CD4-positive, alpha-beta memory T cell (primary cell): ENCODE measurements around the gene NECTIN2. TPM values are rescaled to one million over a fixed set of nuclear protein-coding genes. Genes with fewer than 3 reads are reported as not detected.

Source experiments
- CTCF ChIA-PET: fragments of 350-600 bp; sonication (Branson Sonifier 250); formaldehyde crosslinking; loops from one replicate; lab custom pipeline; 2021; ENCODE audit warnings: inconsistent platforms; ENCODE audit not compliant: partially characterized antibody; lab: Charles Lee
- POLR2A ChIA-PET: fragments of 350-600 bp; sonication (Branson Sonifier 250); formaldehyde crosslinking; loops from one replicate; lab custom pipeline; 2021; ENCODE audit not compliant: partially characterized antibody; lab: Charles Lee
- DNase-seq, 5 donors: peaks; one replicate each; pipeline versions ENCODE4 v3.0.0 to v3.0.0-alpha.2; 2020 to 2022; ENCODE audit warnings: mixed read lengths in 1 of 5
- H3K27ac ChIP-seq: one replicate; pipeline ENCODE4 v1.7.0; 2013; ENCODE audit warnings: low read depth, low read length
- H3K27me3 ChIP-seq: 2 replicates; pipeline ENCODE4 v1.7.0; 2013; ENCODE audit warnings: mild to moderate bottlenecking, low read length, moderate library complexity; ENCODE audit not compliant: insufficient read depth
- H3K36me3 ChIP-seq: 2 replicates; pipeline ENCODE4 v1.7.0; 2013; ENCODE audit warnings: mild to moderate bottlenecking, low read length, moderate library complexity; ENCODE audit not compliant: insufficient read depth
- H3K4me1 ChIP-seq: 2 replicates; pipeline ENCODE4 v1.7.0; 2013; ENCODE audit warnings: mild to moderate bottlenecking, low read length, moderate library complexity; ENCODE audit not compliant: insufficient read depth
- H3K4me3 ChIP-seq, 2 donors: one replicate each; pipeline ENCODE4 v1.7.0; 2013; ENCODE audit warnings: low read length in 2 of 2, mild to moderate bottlenecking in 1 of 2
- H3K9me3 ChIP-seq, 2 donors: one replicate each; pipeline ENCODE4 v1.7.0; 2013; ENCODE audit warnings: low read length in 2 of 2, control low read depth in 1 of 2; ENCODE audit not compliant: control insufficient read depth in 1 of 2
- H3K27ac Mint-ChIP-seq, 7 donors: one replicate each; pipeline ENCODE4 v1.8.0; 2020 to 2021; ENCODE audit warnings: mixed read lengths in 7 of 7, mild to moderate bottlenecking in 6 of 7, inconsistent platforms in 3 of 7, moderate library complexity in 3 of 7
- H3K27me3 Mint-ChIP-seq, 2 donors: one replicate each; pipeline ENCODE4 v1.8.0; 2020 to 2021; ENCODE audit warnings: mixed read lengths in 2 of 2
- H3K36me3 Mint-ChIP-seq, 2 donors: one replicate each; pipeline ENCODE4 v1.8.0; 2020 to 2021; ENCODE audit warnings: mixed read lengths in 2 of 2, inconsistent platforms in 1 of 2, mild to moderate bottlenecking in 1 of 2
- H3K4me1 Mint-ChIP-seq, 4 donors: one replicate each; pipeline ENCODE4 v1.8.0; 2020 to 2021; ENCODE audit warnings: mixed read lengths in 4 of 4, mild to moderate bottlenecking in 1 of 4
- H3K4me3 Mint-ChIP-seq, 8 donors: one replicate each; pipeline ENCODE4 v1.8.0; 2020 to 2021; ENCODE audit warnings: mixed read lengths in 8 of 8, mild to moderate bottlenecking in 7 of 8, moderate library complexity in 6 of 8, inconsistent platforms in 3 of 8
- H3K9me3 Mint-ChIP-seq, 8 donors: one replicate each; pipeline ENCODE4 v1.8.0; 2020 to 2021; ENCODE audit warnings: mixed read lengths in 8 of 8, mild to moderate bottlenecking in 5 of 8, inconsistent platforms in 3 of 8, moderate library complexity in 1 of 8
- intact Hi-C: fragments of 100-400 bp; cut with micrococcal nuclease; formaldehyde crosslinking; loops from one replicate; pipeline ENCODE4 v1.15.1; 2023
- polyA plus RNA-seq, 2 donors: library from polyadenylated mRNA; unstranded; fragments of 300-500 nt; fragmentation: Illumina TruSeq; gene quantifications; one replicate each; pipeline ENCODE4 v1.2.3, GENCODE V29; 2021
- total RNA-seq, 2 experiments: library from RNA; stranded (reverse); gene quantifications; one replicate each; pipeline ENCODE4 v1.2.3, GENCODE V29; 2021

Gene NECTIN2
- total and polyA plus RNA-seq, 4 experiments from 2014 or later, result 0.11 to 1.7 (median 0.84) TPM; not detected in 1

DNA sequence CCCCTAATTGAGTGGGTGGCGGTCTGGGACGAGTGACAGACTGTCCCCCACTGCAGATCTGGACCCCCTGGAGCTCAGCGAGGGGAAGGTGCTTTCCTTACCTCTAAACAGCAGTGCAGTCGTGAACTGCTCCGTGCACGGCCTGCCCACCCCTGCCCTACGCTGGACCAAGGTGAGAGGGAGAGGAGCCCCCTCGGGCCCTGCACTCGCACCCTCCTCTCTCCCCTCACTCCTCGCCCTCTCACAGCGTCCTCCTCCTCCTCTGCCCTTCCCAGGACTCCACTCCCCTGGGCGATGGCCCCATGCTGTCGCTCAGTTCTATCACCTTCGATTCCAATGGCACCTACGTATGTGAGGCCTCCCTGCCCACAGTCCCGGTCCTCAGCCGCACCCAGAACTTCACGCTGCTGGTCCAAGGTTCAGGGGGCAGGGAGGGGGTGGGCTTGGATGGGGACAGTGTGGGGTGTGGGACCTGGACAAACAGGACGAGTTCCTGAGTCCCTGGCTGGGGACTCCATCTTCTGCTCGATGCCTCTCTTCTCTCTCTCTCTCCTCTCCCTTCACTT lies 27.5 kb upstream of the NECTIN2 start:
- Mint-ChIP-seq H3K27me3 (peaks cover 0 to 4% of the 10 kb centered on the region in 2 donors), H3K4me1 (no peaks in the 10 kb centered on the region), H3K9me3 (no peaks in the 10 kb centered on the region), H3K27ac (no peak overlapping the region), H3K4me3 (no peak overlapping the region), H3K36me3 (no peaks in the 10 kb centered on the region)
- intact Hi-C loops, result no loop called here
- H3K27me3 ChIP-seq, result no peaks in the 10 kb centered on the region
- no peaks in the 10 kb centered on the region for H3K4me1 ChIP-seq
- ChIA-PET CTCF (no interaction called here), POLR2A (no interaction called here)
- H3K9me3 ChIP-seq, result no peaks in the 10 kb centered on the region
- DNase-seq, result no peak
- no peak overlapping the region for H3K27ac ChIP-seq
- H3K36me3 ChIP-seq, result no peaks in the 10 kb centered on the region
- H3K4me3 ChIP-seq, result no peak overlapping the region

DNA sequence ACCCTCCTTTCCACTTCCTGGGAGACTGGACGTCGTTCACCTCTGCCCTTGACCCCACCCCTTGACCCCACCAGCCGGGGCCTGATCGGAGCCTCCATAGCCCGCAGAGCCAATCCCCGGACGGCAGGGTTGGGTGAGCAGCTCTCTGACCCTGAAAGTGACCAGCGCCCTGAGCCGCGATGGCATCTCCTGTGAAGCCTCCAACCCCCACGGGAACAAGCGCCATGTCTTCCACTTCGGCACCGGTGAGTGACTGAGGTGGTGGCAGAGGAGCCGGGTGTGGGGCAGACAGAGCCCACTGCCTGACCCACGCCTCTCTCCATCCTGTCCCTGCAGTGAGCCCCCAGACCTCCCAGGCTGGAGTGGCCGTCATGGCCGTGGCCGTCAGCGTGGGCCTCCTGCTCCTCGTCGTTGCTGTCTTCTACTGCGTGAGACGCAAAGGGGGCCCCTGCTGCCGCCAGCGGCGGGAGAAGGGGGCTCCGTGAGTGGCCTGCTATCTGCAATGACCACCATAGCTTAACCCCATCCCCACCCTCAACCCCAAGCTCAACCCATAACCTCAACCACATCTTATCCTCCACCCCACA lies 26.8 kb upstream of the NECTIN2 start:
- Histone ChIP-seq H3K27me3 (no peaks in the 10 kb centered on the region), H3K4me1 (no peaks in the 10 kb centered on the region), H3K4me3 (no peak overlapping the region), H3K36me3 (no peaks in the 10 kb centered on the region), H3K27ac (no peak overlapping the region), H3K9me3 (no peaks in the 10 kb centered on the region)
- Mint-ChIP-seq H3K36me3 (no peaks in the 10 kb centered on the region), H3K27ac (no peak overlapping the region), H3K9me3 (no peaks in the 10 kb centered on the region), H3K27me3 (peaks cover 0 to 3% of the 10 kb centered on the region in 2 donors), H3K4me1 (no peaks in the 10 kb centered on the region), H3K4me3 (no peak overlapping the region)
- CTCF ChIA-PET, result no interaction called here
- intact Hi-C loops, result no loop called here
- no peak for DNase-seq
- POLR2A ChIA-PET, result no interaction called here

DNA sequence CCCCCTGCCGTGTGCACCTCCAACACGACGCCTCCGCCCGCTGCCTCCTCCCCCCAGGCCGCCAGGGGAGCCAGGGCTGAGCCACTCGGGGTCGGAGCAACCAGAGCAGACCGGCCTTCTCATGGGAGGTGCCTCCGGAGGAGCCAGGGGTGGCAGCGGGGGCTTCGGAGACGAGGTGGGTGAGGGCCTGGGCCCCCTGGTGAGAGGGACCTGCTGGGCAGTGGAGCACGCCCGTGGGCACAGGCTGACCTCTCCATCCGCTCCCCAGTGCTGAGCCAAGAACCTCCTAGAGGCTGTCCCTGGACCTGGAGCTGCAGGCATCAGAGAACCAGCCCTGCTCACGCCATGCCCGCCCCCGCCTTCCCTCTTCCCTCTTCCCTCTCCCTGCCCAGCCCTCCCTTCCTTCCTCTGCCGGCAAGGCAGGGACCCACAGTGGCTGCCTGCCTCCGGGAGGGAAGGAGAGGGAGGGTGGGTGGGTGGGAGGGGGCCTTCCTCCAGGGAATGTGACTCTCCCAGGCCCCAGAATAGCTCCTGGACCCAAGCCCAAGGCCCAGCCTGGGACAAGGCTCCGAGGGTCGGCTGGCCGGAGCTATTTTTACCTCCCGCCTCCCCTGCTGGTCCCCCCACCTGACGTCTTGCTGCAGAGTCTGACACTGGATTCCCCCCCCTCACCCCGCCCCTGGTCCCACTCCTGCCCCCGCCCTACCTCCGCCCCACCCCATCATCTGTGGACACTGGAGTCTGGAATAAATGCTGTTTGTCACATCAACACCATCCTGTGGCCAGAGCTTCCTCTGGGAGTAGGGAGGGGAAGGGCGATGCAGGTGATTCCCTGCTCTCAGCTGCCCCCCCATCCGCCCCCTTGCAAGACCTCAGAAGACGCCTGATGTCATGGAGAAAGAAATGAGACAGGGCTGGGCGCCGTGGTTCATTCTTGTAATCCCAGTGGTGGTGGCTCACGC lies 25.2 kb upstream of the NECTIN2 start:
- Mint-ChIP-seq H3K27ac (no peak overlapping the region), H3K36me3 (no peaks in the 10 kb centered on the region)
- intact Hi-C loops, result no loop called here

DNA sequence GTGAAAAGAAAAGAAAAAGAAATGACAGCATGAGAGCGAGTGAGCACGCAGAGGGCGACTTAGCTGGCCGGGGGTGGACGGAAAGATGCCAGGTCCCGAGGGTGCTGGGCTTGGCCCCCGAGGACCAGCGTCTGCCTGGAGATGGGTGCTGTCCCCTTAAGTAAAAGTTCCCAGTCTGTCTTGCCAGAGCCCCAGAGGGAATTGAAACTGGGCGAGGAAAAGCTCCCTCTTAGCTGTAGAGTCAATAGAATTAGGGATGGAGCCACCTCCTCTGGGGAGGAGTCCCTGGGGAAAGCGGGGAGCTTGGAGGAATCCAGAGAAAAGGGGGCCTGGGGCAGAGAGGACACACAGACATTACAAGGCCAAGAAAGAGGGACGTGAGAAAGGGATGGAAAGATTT lies 23.9 kb upstream of the NECTIN2 start:
- Mint-ChIP-seq H3K4me3 (no peak overlapping the region), H3K4me1 (no peaks in the 10 kb centered on the region), H3K27ac (peak overlapping the region in 1 of 7 donors; percentile 32), H3K9me3 (no peaks in the 10 kb centered on the region), H3K27me3 (peaks cover 2 to 3% of the 10 kb centered on the region in 2 donors), H3K36me3 (no peaks in the 10 kb centered on the region)
- no peaks in the 10 kb centered on the region for H3K27me3 ChIP-seq
- intact Hi-C loops, result no loop called here
- POLR2A ChIA-PET, result no interaction called here
- CTCF ChIA-PET, result no interaction called here
- H3K4me3 ChIP-seq, result no peak overlapping the region
- H3K4me1 ChIP-seq, result no peaks in the 10 kb centered on the region
- no peaks in the 10 kb centered on the region for H3K36me3 ChIP-seq
- H3K9me3 ChIP-seq, result no peaks in the 10 kb centered on the region
- no peak overlapping the region for H3K27ac ChIP-seq
- DNase-seq, result no peak

More for the DNA sequence above, 25.2 kb upstream of the NECTIN2 start:
- CTCF ChIA-PET, result no interaction called here
- DNase-seq, result no peak
- Histone ChIP-seq H3K9me3 (no peaks in the 10 kb centered on the region), H3K4me3 (no peak overlapping the region), H3K27me3 (no peaks in the 10 kb centered on the region), H3K4me1 (no peaks in the 10 kb centered on the region), H3K27ac (no peak overlapping the region), H3K36me3 (no peaks in the 10 kb centered on the region)
- no peaks in the 10 kb centered on the region for H3K9me3 Mint-ChIP-seq
- no peak overlapping the region for H3K4me3 Mint-ChIP-seq
- H3K4me1 Mint-ChIP-seq, result no peaks in the 10 kb centered on the region
- peaks cover 0 to 3% of the 10 kb centered on the region in 2 donors for H3K27me3 Mint-ChIP-seq
- POLR2A ChIA-PET, result no interaction called here

DNA sequence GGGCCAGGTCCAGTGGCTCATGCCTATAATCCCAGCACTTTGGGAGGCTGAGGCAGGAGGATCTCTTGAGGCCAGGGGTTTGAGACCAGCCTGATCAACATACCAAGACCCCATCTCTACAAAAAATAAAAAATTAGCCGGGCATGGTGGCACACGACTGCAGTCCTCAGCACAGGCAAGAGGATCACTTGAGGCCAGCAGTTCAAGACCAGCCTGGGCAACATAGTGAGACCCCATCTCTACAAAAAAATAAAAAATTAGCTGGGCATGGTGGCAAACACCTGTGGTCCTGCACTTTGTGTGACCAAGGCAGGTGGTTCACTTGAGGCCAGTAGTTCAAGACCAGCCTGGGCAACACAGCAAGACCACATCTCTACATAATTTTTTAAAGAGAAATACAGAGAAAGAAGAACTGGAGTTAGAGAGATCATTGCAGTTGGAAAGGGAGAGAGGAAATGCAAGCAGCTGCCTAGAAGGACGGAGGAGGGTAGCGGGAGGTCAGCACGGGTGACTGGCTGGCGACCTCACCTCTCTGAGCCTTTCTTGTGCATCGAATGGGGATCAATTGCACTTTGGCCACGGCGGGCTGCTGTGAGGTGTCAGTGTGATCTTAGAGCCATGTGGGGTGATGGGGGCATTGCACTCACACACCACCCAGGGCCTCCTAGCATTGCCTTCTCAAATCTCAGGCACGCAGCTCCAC lies 23.3 kb upstream of the NECTIN2 start:
- Mint-ChIP-seq H3K27ac (no peak overlapping the region), H3K36me3 (no peaks in the 10 kb centered on the region), H3K4me3 (no peak overlapping the region), H3K9me3 (no peaks in the 10 kb centered on the region), H3K27me3 (peaks cover 3 to 4% of the 10 kb centered on the region in 2 donors), H3K4me1 (no peaks in the 10 kb centered on the region)
- no peaks in the 10 kb centered on the region for H3K9me3 ChIP-seq
- H3K4me1 ChIP-seq, result no peaks in the 10 kb centered on the region
- DNase-seq, result no peak
- H3K27ac ChIP-seq, result no peak overlapping the region
- intact Hi-C loops, result no loop called here
- POLR2A ChIA-PET, result no interaction called here
- CTCF ChIA-PET, result no interaction called here
- H3K36me3 ChIP-seq, result no peaks in the 10 kb centered on the region
- no peaks in the 10 kb centered on the region for H3K27me3 ChIP-seq
- no peak overlapping the region for H3K4me3 ChIP-seq

DNA sequence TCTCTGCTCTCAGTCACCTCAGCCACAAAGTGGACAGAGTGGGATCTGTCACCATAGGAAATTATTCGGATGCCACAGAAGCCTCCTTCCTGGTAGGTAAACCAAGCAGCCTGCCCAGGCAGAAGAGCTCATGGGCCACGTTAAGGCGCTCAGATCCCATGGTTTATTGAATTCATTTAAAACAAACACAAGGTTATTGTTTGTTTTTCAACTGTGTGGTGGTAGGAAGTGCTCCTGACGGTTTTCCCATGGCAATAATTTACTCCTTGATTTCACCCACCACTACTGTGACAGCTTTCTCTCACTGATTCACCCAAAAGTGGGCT lies 22.8 kb upstream of the NECTIN2 start:
- H3K36me3 ChIP-seq, result no peaks in the 10 kb centered on the region
- ChIA-PET CTCF (no interaction called here), POLR2A (no interaction called here)
- DNase-seq, result no peak
- H3K4me3 ChIP-seq, result no peak overlapping the region
- H3K27me3 Mint-ChIP-seq, result peaks cover 3 to 4% of the 10 kb centered on the region in 2 donors
- H3K27ac ChIP-seq, result no peak overlapping the region
- H3K4me1 Mint-ChIP-seq, result no peaks in the 10 kb centered on the region
- no peaks in the 10 kb centered on the region for H3K9me3 ChIP-seq
- no peaks in the 10 kb centered on the region for H3K9me3 Mint-ChIP-seq
- H3K36me3 Mint-ChIP-seq, result no peaks in the 10 kb centered on the region
- intact Hi-C loops, result no loop called here
- H3K4me1 ChIP-seq, result no peaks in the 10 kb centered on the region
- no peaks in the 10 kb centered on the region for H3K27me3 ChIP-seq
- H3K27ac Mint-ChIP-seq, result no peak overlapping the region
- no peak overlapping the region for H3K4me3 Mint-ChIP-seq

DNA sequence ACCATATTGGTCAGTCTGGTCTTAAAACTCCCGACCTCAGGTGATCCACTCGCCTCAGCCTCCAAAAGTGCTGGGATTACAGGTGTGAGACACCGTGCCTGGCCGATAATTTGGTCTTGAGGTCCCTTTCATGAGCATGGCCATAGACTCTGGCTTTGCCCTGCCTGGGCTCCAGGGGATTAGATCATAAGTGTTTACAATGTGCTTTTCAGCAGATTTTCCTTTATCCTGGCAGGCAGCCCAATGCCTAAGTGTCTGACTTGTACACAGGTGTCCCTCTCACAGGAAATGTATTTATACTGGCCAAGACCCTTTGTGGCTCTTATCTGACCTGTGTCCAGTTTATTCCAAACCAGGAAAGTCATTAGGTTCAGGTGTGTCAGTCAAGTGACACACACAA lies 21.3 kb upstream of the NECTIN2 start:
- H3K36me3 ChIP-seq, result no peaks in the 10 kb centered on the region
- H3K4me3 ChIP-seq, result no peak overlapping the region
- Mint-ChIP-seq H3K27ac (peak overlapping the region in 1 of 7 donors; percentile 29), H3K9me3 (no peaks in the 10 kb centered on the region), H3K4me3 (no peak overlapping the region), H3K27me3 (peaks cover 4 to 5% of the 10 kb centered on the region in 2 donors), H3K4me1 (no peaks in the 10 kb centered on the region), H3K36me3 (no peaks in the 10 kb centered on the region)
- H3K9me3 ChIP-seq, result no peaks in the 10 kb centered on the region
- no peak for DNase-seq
- ChIA-PET CTCF (no interaction called here), POLR2A (no interaction called here)
- no peaks in the 10 kb centered on the region for H3K27me3 ChIP-seq
- no peaks in the 10 kb centered on the region for H3K4me1 ChIP-seq
- H3K27ac ChIP-seq, result no peak overlapping the region
- intact Hi-C loops, result no loop called here
